A172 (cell line): ENCODE measurements around the gene DDX49. TPM values are rescaled to one million over a fixed set of nuclear protein-coding genes. Genes with fewer than 3 reads are reported as not detected.
"Not testable (repeated sequence)": the region's sequence is repeated elsewhere in the genome, so short reads cannot be mapped to it uniquely, and the experiment has no call there.

Experiments
- DNase-seq: peaks from one replicate; pipeline ENCODE4 v3.0.0-alpha.2; 2015; ENCODE audit warnings: low spot score
- total RNA-seq: library from RNA; depleted of rRNA; stranded (reverse); fragments of >200 nt; shearing (Covaris generic); gene quantifications from 2 replicates; pipeline ENCODE4 v1.2.3, GENCODE V29; 2014

Gene DDX49
- total RNA-seq, 1 experiment from 2014 or later = 65.7 TPM

GRCh38 chr19:18908917-18909619, 10.4 kb upstream of the DDX49 start:
- no peak for DNase-seq

GRCh38 chr19:18910010-18910409, 9.5 kb upstream of the DDX49 start:
- DNase-seq = no peak

GRCh38 chr19:18910801-18911436, 8.6 kb upstream of the DDX49 start:
- no peak for DNase-seq

GRCh38 chr19:18912933-18913332, 6.6 kb upstream of the DDX49 start:
- no peak for DNase-seq

- no peak for DNase-seq
Observed at GRCh38 chr19:18913466-18913865, 6.0 kb upstream of the DDX49 start.

GRCh38 chr19:18915639-18916038, 3.9 kb upstream of the DDX49 start:
- DNase-seq = peak; percentile 46

GRCh38 chr19:18917593-18917992, 1.9 kb upstream of the DDX49 start:
- not testable (repeated sequence) for DNase-seq

GRCh38 chr19:18919900-18920214, 342 bp downstream of the DDX49 start:
- DNase-seq = no peak

- no peak for DNase-seq
Observed at GRCh38 chr19:18920400-18920799, 885 bp downstream of the DDX49 start.

GRCh38 chr19:18921593-18921992, 2.1 kb downstream of the DDX49 start:
- no peak for DNase-seq

GRCh38 chr19:18922228-18922985, 2.9 kb downstream of the DDX49 start:
- DNase-seq = no peak

GRCh38 chr19:18924684-18925213, 5.2 kb downstream of the DDX49 start:
- DNase-seq = no peak

- no peak for DNase-seq
Observed at GRCh38 chr19:18928018-18928805, 8.7 kb downstream of the DDX49 start.

GRCh38 chr19:18929311-18929710, 9.8 kb downstream of the DDX49 start:
- no peak for DNase-seq

GRCh38 chr19:18931316-18932162, 12.0 kb downstream of the DDX49 start:
- DNase-seq = no peak

- DNase-seq = peak; percentile 41
Observed at GRCh38 chr19:18932216-18932841, 12.8 kb downstream of the DDX49 start.

GRCh38 chr19:18933297-18933696, 13.8 kb downstream of the DDX49 start:
- DNase-seq = no peak

GRCh38 chr19:18939163-18939562, 19.6 kb downstream of the DDX49 start:
- DNase-seq = no peak

- DNase-seq = peak; percentile 59
Observed at GRCh38 chr19:18939922-18940768, 20.6 kb downstream of the DDX49 start.
